ENCODE measurements around the gene NDUFA7.
"Not testable (repeated sequence)": the region's sequence is repeated elsewhere in the genome, so short reads cannot be mapped to it uniquely, and the experiment has no call there.

GRCh38 chr19:8314981-8315640 lies 6.1 kb downstream of the NDUFA7 start:
- TF ChIP-seq POLR2AphosphoS2 (IDR thresholded peaks at IDR 0.05; ENCODE audit: low read depth, low read length); MAFK (conservative IDR thresholded peaks at IDR 0.05 in 1 of 2, IDR thresholded peaks at IDR 0.05 in 1 of 2; ENCODE audit: low read length in 2 of 2); PHF8 (CRISPR knock-in tag; IDR thresholded peaks at IDR 0.05): not testable (repeated sequence)

All from HepG2 (cell line).